ENCODE data around the gene FOXQ1. TPM values are rescaled to one million over a fixed set of nuclear protein-coding genes. Genes with fewer than 3 reads are reported as not detected.

Gene FOXQ1
- polyA plus RNA-seq, 1 of the 3 experiments (the other 2 are of a cell fraction), result not detected

- H3F3A ChIP-seq (replicated peaks; ENCODE audit: insufficient read depth), result no peaks in the 10 kb centered on the region
- no peaks in the 10 kb centered on the region for H3K36me3 ChIP-seq (replicated peaks in 1 of 2; ENCODE audit: control insufficient read depth in 1 of 2, insufficient read depth in 2 of 2, low read length in 1 of 2)
- H3K9me2 ChIP-seq, result no peaks in the 10 kb centered on the region
- no peaks in the 10 kb centered on the region for H3K79me2 ChIP-seq (ENCODE audit: insufficient read depth)
- no peak overlapping the region for H3K4me2 ChIP-seq
- H3K4me1 ChIP-seq (ENCODE audit: control insufficient read depth in 1 of 2, insufficient read depth in 2 of 2, low read depth in 1 of 2, low read length in 1 of 2), result no peaks in the 10 kb centered on the region
- 9% methylated on average over 11 of the region's 11 CpGs for WGBS (ENCODE audit: low lambda C conversion rate)
- POLR2A ChIA-PET, result no interaction called here
- no peak for TF ChIP-seq GABPA (IDR thresholded peaks at IDR 0.05; ENCODE audit: low read depth)
- TF ChIP-seq JUND (IDR thresholded peaks at IDR 0.05), result no peak
- no peak for TF ChIP-seq MAX (IDR thresholded peaks at IDR 0.05; ENCODE audit: low read depth)
- TF ChIP-seq MXI1 (IDR thresholded peaks at IDR 0.05; ENCODE audit: low read depth, low read length), result no peak
- TF ChIP-seq FOSL2 (IDR thresholded peaks at IDR 0.05; ENCODE audit: borderline replicate concordance, low read depth), result no peak
- TF ChIP-seq USF1 (IDR thresholded peaks at IDR 0.05; ENCODE audit: borderline replicate concordance, low read depth), result no peak
- no peak for TF ChIP-seq SMC3 (IDR thresholded peaks at IDR 0.05; ENCODE audit: low read depth, low read length)
- TF ChIP-seq MEF2A (IDR thresholded peaks at IDR 0.05; ENCODE audit: borderline replicate concordance, low read depth), result no peak
- no peak for TF ChIP-seq RXRA (IDR thresholded peaks at IDR 0.05; ENCODE audit: borderline replicate concordance, low read depth)
- TF ChIP-seq CTCF (IDR thresholded peaks at IDR 0.05), result no peak
- no peak for TF ChIP-seq RAD21 (IDR thresholded peaks at IDR 0.05; ENCODE audit: low read length)
- TF ChIP-seq TEAD4 (IDR thresholded peaks at IDR 0.05; ENCODE audit: borderline replicate concordance, insufficient read depth), result no peak
- TF ChIP-seq GATA2 (CRISPR knock-in tag; IDR thresholded peaks at IDR 0.05), result no peak
- TF ChIP-seq SIN3A (IDR thresholded peaks at IDR 0.05; ENCODE audit: borderline replicate concordance, low read depth, low read length), result no peak
- TF ChIP-seq RFX5 (IDR thresholded peaks at IDR 0.05; ENCODE audit: low read length), result no peak
- TF ChIP-seq TCF12 (IDR thresholded peaks at IDR 0.05), result no peak
- no peak for TF ChIP-seq FOXM1 (IDR thresholded peaks at IDR 0.05; ENCODE audit: low read depth)
- TF ChIP-seq RCOR1 (IDR thresholded peaks at IDR 0.05; ENCODE audit: low read length), result no peak
- no peak overlapping the region for H3K4me3 ChIP-seq (ENCODE audit: low read depth in 2 of 2, low read length in 1 of 2)
- H3K9ac ChIP-seq, result no peak overlapping the region
- H2AFZ ChIP-seq (ENCODE audit: low read depth), result no peak overlapping the region
- CTCF ChIA-PET, result no interaction called here
- peaks cover 9% of the 10 kb centered on the region for H3K27me3 ChIP-seq (ENCODE audit: insufficient read depth)
- no peaks in the 10 kb centered on the region for H4K20me1 ChIP-seq (ENCODE audit: insufficient read depth)
- DNase-seq, result no peak
- H3K9me3 ChIP-seq, result no peaks in the 10 kb centered on the region
- no peak overlapping the region for H3K27ac ChIP-seq (ENCODE audit: low read depth in 2 of 2, low read length in 1 of 2)
Observed at GRCh38 chr6:1271071-1271763, 40.7 kb upstream of the FOXQ1 start.

Data from SK-N-SH (cell line).